ENCODE results near the gene ARHGAP45.

ARHGAP45 gene

DNA sequence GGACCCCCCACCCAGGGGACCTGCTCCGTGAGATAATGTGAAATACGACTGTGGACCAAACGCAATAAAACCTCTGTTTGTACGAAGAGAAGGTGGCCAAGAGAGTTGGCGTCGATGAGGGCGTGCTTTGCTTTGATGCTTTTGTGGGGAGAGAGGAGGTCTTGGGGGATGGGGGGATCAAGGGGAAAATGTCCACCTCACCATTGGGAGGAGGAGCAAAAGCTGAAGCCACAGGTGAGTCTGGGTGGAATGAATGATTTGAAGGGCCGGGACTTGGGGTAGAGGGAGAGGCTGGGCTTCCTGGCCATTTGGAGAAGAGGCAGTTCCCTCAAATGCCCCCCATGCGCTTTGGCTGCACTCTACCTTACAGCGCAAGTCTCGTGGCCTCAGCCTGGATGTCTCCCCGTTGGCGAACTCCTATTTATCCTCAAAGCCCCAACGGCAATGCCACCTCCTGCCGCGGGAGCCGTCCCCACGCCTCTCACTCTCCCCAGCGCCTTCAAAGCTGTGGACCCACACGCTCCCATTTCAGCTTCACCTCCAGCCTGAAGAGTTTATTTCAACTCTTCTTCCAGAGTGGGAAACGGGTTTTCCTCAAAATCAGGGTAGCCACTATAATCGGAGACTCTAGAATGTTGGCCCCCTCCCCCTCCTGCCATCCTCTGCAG lies 27.9 kb upstream of the ARHGAP45 start:
- no peak for TF ChIP-seq EZH2phosphoT487 (IDR thresholded peaks at IDR 0.05; ENCODE audit: low read depth)
- TF ChIP-seq, protein P1, sequence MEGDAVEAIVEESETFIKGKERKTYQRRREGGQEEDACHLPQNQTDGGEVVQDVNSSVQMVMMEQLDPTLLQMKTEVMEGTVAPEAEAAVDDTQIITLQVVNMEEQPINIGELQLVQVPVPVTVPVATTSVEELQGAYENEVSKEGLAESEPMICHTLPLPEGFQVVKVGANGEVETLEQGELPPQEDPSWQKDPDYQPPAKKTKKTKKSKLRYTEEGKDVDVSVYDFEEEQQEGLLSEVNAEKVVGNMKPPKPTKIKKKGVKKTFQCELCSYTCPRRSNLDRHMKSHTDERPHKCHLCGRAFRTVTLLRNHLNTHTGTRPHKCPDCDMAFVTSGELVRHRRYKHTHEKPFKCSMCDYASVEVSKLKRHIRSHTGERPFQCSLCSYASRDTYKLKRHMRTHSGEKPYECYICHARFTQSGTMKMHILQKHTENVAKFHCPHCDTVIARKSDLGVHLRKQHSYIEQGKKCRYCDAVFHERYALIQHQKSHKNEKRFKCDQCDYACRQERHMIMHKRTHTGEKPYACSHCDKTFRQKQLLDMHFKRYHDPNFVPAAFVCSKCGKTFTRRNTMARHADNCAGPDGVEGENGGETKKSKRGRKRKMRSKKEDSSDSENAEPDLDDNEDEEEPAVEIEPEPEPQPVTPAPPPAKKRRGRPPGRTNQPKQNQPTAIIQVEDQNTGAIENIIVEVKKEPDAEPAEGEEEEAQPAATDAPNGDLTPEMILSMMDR (IDR thresholded peaks at IDR 0.05; ENCODE audit: low read depth, low read length): no peak
- peak overlapping the region; percentile 92 for H3K27ac ChIP-seq (ENCODE audit: low read length)
- peaks cover 41% of the 10 kb centered on the region for H3K4me1 ChIP-seq (ENCODE audit: low read length)
- H2AFZ ChIP-seq (ENCODE audit: low read depth, low read length): no peak overlapping the region
- H3K4me2 ChIP-seq (ENCODE audit: low read length): peak overlapping the region; percentile 81
- H3K36me3 ChIP-seq (replicated peaks; ENCODE audit: low read depth, low read length): peaks cover 24% of the 10 kb centered on the region
- no peaks in the 10 kb centered on the region for H3K9me3 ChIP-seq (ENCODE audit: insufficient read depth, low read length)
- no peaks in the 10 kb centered on the region for H3K27me3 ChIP-seq (ENCODE audit: low read depth, low read length)
- H4K20me1 ChIP-seq (ENCODE audit: insufficient read depth, low read length): peaks cover 5% of the 10 kb centered on the region; the same call in 1 of the 2 replicates
- H3K4me3 ChIP-seq (ENCODE audit: low read length): peak overlapping the region; percentile 82
- H3K9ac ChIP-seq (ENCODE audit: low read length): peak overlapping the region; percentile 73
- H3K79me2 ChIP-seq (ENCODE audit: low read length): peaks cover 22% of the 10 kb centered on the region; the same call in 1 of the 2 replicates

DNA sequence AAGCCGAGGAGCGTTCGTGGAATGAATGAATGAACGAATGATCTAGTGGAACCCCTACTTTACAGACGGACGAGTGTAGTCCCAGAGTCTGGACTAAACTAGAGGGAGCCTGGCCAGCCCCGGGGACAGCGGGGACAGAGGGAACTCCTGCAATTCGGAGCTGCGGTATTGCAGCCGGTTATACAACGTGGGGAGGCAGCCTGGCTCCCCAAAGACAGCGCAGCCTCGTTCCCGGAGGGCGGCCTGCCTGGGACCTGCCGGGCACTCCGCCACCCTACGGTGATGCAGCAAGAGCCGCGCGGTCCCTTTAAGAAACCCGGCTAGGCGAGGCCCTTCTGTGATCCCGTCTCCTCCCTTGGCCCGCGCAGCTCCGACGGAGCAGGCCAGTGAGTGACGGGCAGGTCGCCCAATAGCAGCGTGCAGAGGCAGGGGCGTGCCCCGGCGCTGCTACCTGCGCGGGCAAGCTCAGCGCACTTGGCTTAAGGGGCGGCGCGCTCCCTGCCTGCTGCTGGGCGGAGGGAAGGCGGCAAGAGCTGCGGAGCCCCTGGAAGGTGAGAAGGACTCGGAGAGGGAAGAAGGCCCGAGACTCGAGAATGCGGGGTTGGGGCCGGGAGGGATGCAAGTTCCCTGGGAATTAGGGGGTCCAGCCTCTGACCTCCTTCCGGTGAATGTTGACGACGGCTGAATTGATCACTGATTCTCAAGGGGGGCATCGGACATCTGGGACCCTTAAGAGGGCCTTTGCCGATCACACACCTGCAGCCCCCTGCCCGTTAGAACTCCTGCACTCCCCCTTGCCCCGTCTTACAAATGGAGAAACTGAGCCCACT lies 27.1 kb upstream of the ARHGAP45 start, which contains the start of gene ABCA7:
Gene ABCA7 (plus strand): TSS at position 462 of the 830 bp plus-strand sequence. CDS start 1,255 bp downstream, outside the sequence.
- H3K9me3 ChIP-seq (ENCODE audit: insufficient read depth, low read length): no peaks in the 10 kb centered on the region

DNA sequence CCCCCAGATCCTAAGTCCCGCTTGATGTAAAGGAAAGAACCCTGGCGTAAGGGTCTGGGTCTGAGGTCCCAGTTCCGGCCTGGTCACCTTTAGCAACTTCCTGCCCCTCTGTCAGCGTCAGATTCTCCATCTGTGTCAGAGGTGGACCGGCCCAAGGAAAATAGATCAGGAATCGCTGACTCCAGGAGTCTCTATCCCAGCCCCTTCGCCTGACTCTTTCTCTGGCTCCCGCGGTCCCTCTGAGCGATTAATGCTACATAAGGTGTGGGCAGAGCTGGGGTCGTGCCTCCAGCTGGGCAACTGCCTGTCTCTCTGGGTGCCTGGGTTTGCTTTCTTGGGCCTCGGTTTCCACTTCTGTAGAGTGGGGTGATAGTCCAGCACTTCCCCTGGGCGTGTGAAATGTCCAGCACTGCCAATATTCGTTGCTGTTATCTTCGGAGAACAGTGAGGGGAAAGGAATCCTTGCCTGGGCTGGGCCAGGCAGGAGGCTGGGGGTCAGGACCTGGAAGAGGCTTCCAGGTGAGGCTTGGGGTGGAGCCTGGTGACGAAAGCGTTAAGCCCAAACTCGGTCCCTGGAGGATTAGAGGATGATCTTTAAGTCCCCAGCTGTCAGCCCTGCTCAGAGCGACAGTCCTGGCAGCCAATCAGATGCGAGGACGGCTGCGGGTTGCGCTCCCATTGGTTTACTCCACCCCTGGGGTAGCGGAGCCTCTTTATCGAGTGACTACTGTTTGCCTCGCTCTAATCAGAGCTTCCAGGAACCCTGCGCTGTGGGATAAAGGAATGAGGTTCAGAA lies 26.3 kb upstream of the ARHGAP45 start:
- peak overlapping the region; percentile 77 for H3K9ac ChIP-seq (ENCODE audit: low read length)
- peaks cover 17% of the 10 kb centered on the region; the same call in 1 of the 2 replicates for H3K79me2 ChIP-seq (ENCODE audit: low read length)
- peak overlapping the region; percentile 66 for H3K27ac ChIP-seq (ENCODE audit: low read length)
- no peaks in the 10 kb centered on the region for H3K9me3 ChIP-seq (ENCODE audit: insufficient read depth, low read length)
- H3K36me3 ChIP-seq (replicated peaks; ENCODE audit: low read depth, low read length): peaks cover 27% of the 10 kb centered on the region
- no peak for TF ChIP-seq EZH2phosphoT487 (IDR thresholded peaks at IDR 0.05; ENCODE audit: low read depth)
- TF ChIP-seq, protein P1 (IDR thresholded peaks at IDR 0.05; ENCODE audit: low read depth, low read length): no peak
- peak overlapping the region; percentile 95 for H3K4me2 ChIP-seq (ENCODE audit: low read length)
- no peak overlapping the region for H2AFZ ChIP-seq (ENCODE audit: low read depth, low read length)
- H3K4me1 ChIP-seq (ENCODE audit: low read length): peaks cover 41% of the 10 kb centered on the region
- H3K4me3 ChIP-seq (ENCODE audit: low read length): peak overlapping the region; percentile 82
- H4K20me1 ChIP-seq (ENCODE audit: insufficient read depth, low read length): peaks cover 5% of the 10 kb centered on the region; the same call in 1 of the 2 replicates
- H3K27me3 ChIP-seq (ENCODE audit: low read depth, low read length): no peaks in the 10 kb centered on the region

More for the DNA sequence above, 27.1 kb upstream of the ARHGAP45 start, which contains the start of gene ABCA7:
- H3K27ac ChIP-seq (ENCODE audit: low read length): peak within 1 kb of the TSS; percentile 92
- no peaks in the 10 kb centered on the region for H3K27me3 ChIP-seq (ENCODE audit: low read depth, low read length)
- peaks cover 22% of the 10 kb centered on the region; the same call in 1 of the 2 replicates for H3K79me2 ChIP-seq (ENCODE audit: low read length)
- H3K9ac ChIP-seq (ENCODE audit: low read length): peak within 1 kb of the TSS; percentile 77
- peaks cover 41% of the 10 kb centered on the region for H3K4me1 ChIP-seq (ENCODE audit: low read length)
- no peak within 1 kb of the TSS for H2AFZ ChIP-seq (ENCODE audit: low read depth, low read length)
- no peak for TF ChIP-seq EZH2phosphoT487 (IDR thresholded peaks at IDR 0.05; ENCODE audit: low read depth)
- TF ChIP-seq, protein P1 (IDR thresholded peaks at IDR 0.05; ENCODE audit: low read depth, low read length): no peak
- H4K20me1 ChIP-seq (ENCODE audit: insufficient read depth, low read length): peaks cover 5% of the 10 kb centered on the region; the same call in 1 of the 2 replicates
- H3K36me3 ChIP-seq (replicated peaks; ENCODE audit: low read depth, low read length): peaks cover 28% of the 10 kb centered on the region
- H3K4me2 ChIP-seq (ENCODE audit: low read length): peak within 1 kb of the TSS; percentile 95
- H3K4me3 ChIP-seq (ENCODE audit: low read length): peak within 1 kb of the TSS; percentile 82
